Measurements from ENCODE around the gene AOAH. TPM values are rescaled to one million over a fixed set of nuclear protein-coding genes. Genes with fewer than 3 reads are reported as not detected.

AOAH gene
- total RNA-seq, 1 experiment from 2014 or later, result 0.39 TPM

DNA sequence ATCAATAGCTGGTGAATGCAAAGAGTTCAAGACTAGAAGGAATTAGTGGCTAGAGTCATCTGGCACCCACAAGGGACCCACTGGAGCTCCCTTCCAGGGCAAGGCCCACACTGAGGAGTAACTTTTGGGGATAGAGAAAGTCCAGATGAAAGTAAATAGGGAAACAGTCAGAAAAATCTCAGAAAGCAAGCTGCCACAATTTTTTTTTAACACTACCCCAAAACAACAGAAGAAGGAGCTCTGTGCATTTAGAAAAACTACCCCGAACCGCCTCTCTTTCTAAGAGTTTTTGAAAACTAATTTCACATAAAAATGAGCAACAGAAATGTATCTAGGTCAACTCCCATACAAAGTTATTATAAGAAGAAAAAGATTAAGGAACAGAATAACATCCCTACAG, 42.2 kb downstream of the AOAH start:
- H2BK5ac ChIP-seq (ENCODE audit: insufficient read length, low read length), result no peak overlapping the region
- no peak overlapping the region for H3K4ac ChIP-seq (ENCODE audit: low read depth, low read length)
- H3K18ac ChIP-seq (ENCODE audit: insufficient read length, low read depth, low read length), result no peak overlapping the region
- H3K56ac ChIP-seq (ENCODE audit: insufficient read length, low read depth, low read length), result no peak overlapping the region
- no peaks in the 10 kb centered on the region for H3K23me2 ChIP-seq (ENCODE audit: insufficient read length, low read depth, low read length, poor library complexity, severe bottlenecking)
- H2AK5ac ChIP-seq (ENCODE audit: insufficient read length, low read length), result no peak overlapping the region
- H4K8ac ChIP-seq (replicated peaks; ENCODE audit: insufficient read length, low read depth, low read length), result no peak overlapping the region
- no peaks in the 10 kb centered on the region for H3K36me3 Mint-ChIP-seq (ENCODE audit: insufficient read depth in 1 of 3, low read depth in 3 of 3)
- H3K9me3 Mint-ChIP-seq, result no peaks in the 10 kb centered on the region
- no peak overlapping the region for H3K27ac ChIP-seq (ENCODE audit: insufficient read length, low read depth, low read length)
- no peak overlapping the region; a peak in 1 of 7 replicates for H3K27ac Mint-ChIP-seq
- H3K27me3 Mint-ChIP-seq (ENCODE audit: low read depth), result no peaks in the 10 kb centered on the region
- no peaks in the 10 kb centered on the region; the same call in 1 of the 2 replicates for H3K4me1 ChIP-seq (ENCODE audit: insufficient read depth, low read length)
- H3T11ph ChIP-seq (ENCODE audit: low read length), result no peak overlapping the region
- TF ChIP-seq, protein P1, sequence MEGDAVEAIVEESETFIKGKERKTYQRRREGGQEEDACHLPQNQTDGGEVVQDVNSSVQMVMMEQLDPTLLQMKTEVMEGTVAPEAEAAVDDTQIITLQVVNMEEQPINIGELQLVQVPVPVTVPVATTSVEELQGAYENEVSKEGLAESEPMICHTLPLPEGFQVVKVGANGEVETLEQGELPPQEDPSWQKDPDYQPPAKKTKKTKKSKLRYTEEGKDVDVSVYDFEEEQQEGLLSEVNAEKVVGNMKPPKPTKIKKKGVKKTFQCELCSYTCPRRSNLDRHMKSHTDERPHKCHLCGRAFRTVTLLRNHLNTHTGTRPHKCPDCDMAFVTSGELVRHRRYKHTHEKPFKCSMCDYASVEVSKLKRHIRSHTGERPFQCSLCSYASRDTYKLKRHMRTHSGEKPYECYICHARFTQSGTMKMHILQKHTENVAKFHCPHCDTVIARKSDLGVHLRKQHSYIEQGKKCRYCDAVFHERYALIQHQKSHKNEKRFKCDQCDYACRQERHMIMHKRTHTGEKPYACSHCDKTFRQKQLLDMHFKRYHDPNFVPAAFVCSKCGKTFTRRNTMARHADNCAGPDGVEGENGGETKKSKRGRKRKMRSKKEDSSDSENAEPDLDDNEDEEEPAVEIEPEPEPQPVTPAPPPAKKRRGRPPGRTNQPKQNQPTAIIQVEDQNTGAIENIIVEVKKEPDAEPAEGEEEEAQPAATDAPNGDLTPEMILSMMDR (conservative IDR thresholded peaks at IDR 0.05), result no peak
- no peaks in the 10 kb centered on the region for H3K9me3 ChIP-seq (ENCODE audit: control insufficient read depth, low read depth, low read length)
- no peak overlapping the region for H3K14ac ChIP-seq (ENCODE audit: insufficient read depth, low read length)
- no peak overlapping the region for H2BK120ac ChIP-seq (ENCODE audit: low read depth, low read length, poor library complexity, severe bottlenecking)
- no peaks in the 10 kb centered on the region for H4K20me1 ChIP-seq (ENCODE audit: control insufficient read depth, insufficient read depth, insufficient read length)
- H3K9ac ChIP-seq (ENCODE audit: extremely low read depth, insufficient read length, low read length), result no peak overlapping the region
- H3K79me2 ChIP-seq (ENCODE audit: insufficient read depth, low read length), result no peaks in the 10 kb centered on the region
- H4K5ac ChIP-seq (ENCODE audit: insufficient read length, low read depth, low read length), result no peak overlapping the region
- no peak overlapping the region for H3K4me2 ChIP-seq (ENCODE audit: insufficient read depth, insufficient read length, low read length)
- H2BK15ac ChIP-seq (ENCODE audit: low read depth, low read length), result no peak overlapping the region
- no peak overlapping the region for H2AFZ ChIP-seq (ENCODE audit: low read length)
- H3K4me3 Mint-ChIP-seq, result no peak overlapping the region
- no peaks in the 10 kb centered on the region for H3K27me3 ChIP-seq (ENCODE audit: insufficient read depth, low read length)
- WGBS (ENCODE audit: extremely low coverage, insufficient read length, low lambda C conversion rate), result no CpG with 5 or more reads among the region's 2 CpGs
- no peak overlapping the region for H2BK20ac ChIP-seq (ENCODE audit: low read depth, low read length, poor library complexity, severe bottlenecking)
- no peaks in the 10 kb centered on the region for H3K79me1 ChIP-seq (ENCODE audit: insufficient read depth, low read depth, low read length, poor library complexity, severe bottlenecking)
- H2BK12ac ChIP-seq (ENCODE audit: insufficient read length, low read depth, low read length), result no peak overlapping the region
- H4K91ac ChIP-seq (ENCODE audit: insufficient read length, low read depth, low read length), result no peak overlapping the region
- no peak overlapping the region for H3K23ac ChIP-seq (ENCODE audit: insufficient read length, low read depth, low read length)
- peaks cover 2 to 3% of the 10 kb centered on the region in 2 experiments; a peak in 1 of 4 replicates for H3K4me1 Mint-ChIP-seq
- DNase-seq, result no peak

Measured in H9 (cell line).